ENCODE results near the gene ANKRD50.

- TF ChIP-seq CTCF (IDR thresholded peaks at IDR 0.05; ENCODE audit: low read length) (no peak), EZH2phosphoT487 (IDR thresholded peaks at IDR 0.05; ENCODE audit: low read length) (no peak), EZH2 (optimal IDR thresholded peaks at IDR 0.05; ENCODE audit: low read depth, low read length) (no peak)
These were observed 1.6 kb downstream of the ANKRD50 start for GRCh38 chr4:124710911-124711310.
